Left forelimb (tissue), 1 donor: ENCODE data around the gene SLC39A8.

ENCODE experiments used
- DNase-seq: peaks from one replicate; pipeline ENCODE4 v3.0.0-alpha.2; 2018; ENCODE audit warnings: low spot score

The SLC39A8 gene

GRCh38 chr4:102341201-102341600 lies 4.1 kb downstream of the SLC39A8 start:
- no peak for DNase-seq

DNA sequence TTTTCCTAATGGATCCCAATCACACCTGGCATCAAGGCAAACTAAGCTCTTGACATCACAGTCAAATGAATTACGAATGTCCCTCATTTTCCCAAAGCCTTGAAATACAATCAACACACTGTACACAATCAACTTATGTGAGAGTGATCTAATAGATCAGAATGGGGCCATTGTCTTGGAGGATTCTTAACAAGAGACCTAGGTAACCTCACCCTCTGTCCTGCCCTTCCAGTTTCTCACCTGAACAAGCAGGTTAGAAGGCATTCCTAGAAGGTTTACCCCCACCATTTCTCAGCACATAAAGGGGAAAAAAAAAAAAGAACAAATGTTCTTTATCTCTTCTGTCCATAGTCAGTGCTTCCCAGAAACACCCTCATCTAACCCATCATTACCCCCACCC lies 6.3 kb downstream of the SLC39A8 start:
- DNase-seq, result no peak

DNA sequence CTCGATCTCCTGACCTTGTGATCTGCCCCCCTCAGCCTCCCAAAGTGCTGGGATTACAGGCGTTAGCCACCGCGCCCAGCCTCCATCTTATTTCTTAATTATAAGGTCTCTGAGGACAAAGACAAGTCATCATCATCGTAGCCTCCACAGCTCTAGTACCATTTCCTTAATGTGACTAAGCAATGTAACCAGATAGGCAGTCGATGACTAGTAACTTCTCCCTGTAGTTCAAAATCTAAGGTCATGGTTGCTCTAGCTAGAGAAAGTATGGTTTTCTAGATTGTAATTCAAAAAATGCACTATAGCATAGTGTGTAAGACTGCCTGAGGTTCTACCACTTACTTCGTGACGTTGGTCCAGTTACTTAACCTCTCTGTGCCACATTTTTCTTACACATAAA lies 6.9 kb downstream of the SLC39A8 start:
- no peak for DNase-seq

GRCh38 chr4:102335616-102336015 lies 9.7 kb downstream of the SLC39A8 start:
- no peak for DNase-seq

DNA sequence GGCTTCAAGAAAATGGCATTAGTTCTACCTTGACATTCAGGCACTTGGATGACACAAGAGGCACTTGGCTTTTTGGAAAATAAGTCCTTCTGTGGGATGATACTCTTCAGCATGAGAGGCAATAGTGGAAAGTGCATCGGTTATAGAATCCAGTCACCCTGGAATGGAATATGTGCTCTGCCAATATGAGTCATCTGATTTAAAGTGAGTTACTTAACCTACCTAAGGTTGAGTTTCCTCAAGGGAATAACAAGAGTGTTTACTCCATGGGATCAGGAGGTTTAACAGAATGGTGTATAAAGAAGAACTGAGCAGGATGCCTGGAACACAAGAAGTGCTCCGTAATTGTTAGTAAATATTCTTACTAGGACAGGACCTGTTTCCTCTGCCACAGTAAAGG lies 10.7 kb downstream of the SLC39A8 start:
- no peak for DNase-seq

GRCh38 chr4:102333787-102334186 lies 11.5 kb downstream of the SLC39A8 start:
- DNase-seq, result no peak

DNA sequence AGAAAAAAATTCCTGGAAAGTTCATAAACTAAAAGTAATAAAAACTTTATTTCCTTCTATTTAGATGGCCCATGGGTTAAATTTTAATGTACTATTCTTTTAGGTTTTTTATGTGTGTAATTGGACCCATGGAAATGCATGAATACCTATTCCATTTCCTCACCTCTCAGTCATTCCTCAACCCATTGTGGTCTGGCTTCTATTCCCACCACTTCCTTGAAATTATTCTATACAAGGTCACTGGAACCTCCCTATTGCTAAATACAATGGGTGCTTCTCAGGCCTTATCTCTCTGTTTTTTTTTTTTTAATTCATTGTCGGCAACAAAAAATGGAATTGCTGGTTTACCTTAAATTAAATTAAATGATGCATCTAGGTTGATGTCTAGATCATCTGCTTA lies 17.2 kb downstream of the SLC39A8 start:
- no peak for DNase-seq

DNA sequence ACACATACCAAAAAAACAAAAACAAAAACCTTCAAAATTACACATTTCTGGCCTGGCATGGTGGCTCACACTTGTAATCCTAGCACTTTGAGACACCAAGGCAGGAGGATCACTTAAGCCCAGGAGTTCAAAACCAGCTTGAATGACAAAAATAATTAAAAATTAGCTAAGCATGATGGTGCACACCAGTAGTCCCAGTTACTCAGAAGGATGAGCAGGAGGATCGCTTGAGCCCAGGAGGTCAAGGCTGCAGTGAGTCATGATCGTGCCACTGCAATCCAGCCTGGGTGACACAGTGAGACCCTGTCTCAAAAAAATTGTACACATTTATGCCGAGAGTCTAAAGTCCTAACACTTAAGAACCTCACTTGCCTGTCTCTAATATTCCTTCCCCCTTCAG lies 18.3 kb downstream of the SLC39A8 start:
- no peak for DNase-seq

- DNase-seq, result no peak
These were observed 20.6 kb downstream of the SLC39A8 start for GRCh38 chr4:102324730-102325129.

DNA sequence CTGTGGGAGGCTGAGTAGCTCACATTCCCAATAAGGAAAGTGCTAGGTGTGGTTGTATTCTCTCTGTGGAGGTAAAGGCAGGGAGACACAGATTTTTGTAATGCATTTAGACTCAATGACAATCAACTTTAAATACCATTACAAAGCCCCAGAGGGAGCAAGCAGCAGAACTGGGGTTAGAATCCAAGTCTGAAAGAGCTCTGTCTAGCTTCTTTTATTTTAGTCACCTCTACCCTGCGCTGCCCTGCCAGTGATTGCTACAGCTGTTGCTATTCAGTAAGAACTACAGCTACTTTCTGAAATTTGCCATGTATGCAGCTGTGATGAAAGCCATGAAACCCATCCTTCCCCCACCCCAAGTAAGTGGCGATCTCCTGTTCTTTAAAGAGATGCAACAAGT lies 22.5 kb downstream of the SLC39A8 start:
- no peak for DNase-seq

DNA sequence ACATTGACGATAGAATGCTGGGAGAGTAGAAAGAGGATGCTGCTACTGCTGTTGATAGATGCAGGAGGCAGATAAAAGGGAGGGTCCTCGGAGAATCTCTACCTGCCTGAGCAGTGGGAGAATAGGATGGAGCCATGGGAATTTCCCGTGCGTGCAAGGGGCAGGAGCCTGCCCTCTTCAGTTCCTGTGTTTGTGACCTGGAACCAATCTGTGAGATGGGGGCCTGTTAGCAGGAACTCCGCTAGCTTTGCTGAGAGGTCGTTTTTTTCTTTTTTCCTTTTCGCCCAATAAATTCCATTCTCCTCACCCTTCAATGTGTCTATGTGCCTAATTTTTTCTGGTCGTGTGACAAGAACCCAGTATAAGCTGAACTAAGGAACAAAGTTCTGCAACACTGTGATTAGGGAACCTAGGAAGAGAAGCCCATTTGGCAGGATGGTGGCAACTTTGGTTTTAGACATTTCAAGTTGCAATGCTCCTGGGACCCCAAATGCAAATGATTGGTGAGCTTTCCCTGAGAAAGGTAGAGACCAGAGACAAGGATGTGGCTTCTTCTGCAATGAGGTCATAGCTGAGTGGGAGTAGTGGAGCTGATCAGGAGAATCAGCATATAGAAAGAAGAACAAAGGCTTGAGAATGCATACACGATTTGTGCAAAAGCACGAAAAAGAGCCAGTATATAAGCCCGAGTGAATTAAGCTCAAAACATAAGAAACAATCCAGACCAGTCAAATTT lies 23.9 kb downstream of the SLC39A8 start:
- DNase-seq, result no peak

GRCh38 chr4:102319594-102319993 lies 25.7 kb downstream of the SLC39A8 start:
- DNase-seq, result no peak

GRCh38 chr4:102318526-102318925 lies 26.8 kb downstream of the SLC39A8 start:
- no peak for DNase-seq

DNA sequence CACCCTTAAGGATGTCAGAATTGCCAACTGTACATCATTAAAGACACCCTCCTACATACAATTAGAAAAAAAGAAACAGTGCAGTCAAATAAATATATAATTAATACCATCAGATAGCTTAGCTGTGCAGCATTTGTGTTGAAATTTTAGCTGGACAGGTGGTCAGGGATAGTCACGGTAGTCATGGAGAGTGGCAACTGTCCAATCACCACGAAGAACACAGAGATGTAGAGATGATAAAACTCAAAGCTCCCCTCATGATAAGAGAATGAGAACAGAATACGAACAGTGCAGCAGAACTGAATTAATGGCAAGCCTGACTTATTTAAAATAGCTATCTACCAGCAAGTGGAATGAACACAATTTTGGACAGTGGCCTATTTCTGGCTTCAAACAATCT lies 27.2 kb downstream of the SLC39A8 start:
- DNase-seq, result no peak

DNA sequence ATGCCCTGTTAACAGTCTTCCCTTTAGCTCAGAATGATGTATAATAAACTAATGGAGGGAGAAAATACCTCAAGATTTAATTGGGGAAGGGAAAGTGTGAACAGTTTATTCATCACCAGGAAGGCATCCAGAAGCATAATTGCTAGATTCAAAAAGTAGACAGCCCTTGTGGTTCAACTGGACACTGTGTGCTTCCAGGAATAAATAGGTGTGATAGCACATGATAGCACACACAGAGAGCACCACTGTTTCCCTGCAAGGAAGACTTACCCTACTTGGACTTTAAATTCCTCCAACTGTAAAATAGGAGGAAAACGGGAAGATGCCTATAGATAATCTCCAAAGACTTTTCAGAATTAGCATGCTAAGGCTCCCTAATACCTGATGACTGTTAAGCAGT lies 27.8 kb downstream of the SLC39A8 start:
- no peak for DNase-seq

GRCh38 chr4:102316585-102316984 lies 28.7 kb downstream of the SLC39A8 start:
- DNase-seq, result no peak

GRCh38 chr4:102315532-102315931 lies 29.8 kb downstream of the SLC39A8 start:
- DNase-seq, result no peak

DNA sequence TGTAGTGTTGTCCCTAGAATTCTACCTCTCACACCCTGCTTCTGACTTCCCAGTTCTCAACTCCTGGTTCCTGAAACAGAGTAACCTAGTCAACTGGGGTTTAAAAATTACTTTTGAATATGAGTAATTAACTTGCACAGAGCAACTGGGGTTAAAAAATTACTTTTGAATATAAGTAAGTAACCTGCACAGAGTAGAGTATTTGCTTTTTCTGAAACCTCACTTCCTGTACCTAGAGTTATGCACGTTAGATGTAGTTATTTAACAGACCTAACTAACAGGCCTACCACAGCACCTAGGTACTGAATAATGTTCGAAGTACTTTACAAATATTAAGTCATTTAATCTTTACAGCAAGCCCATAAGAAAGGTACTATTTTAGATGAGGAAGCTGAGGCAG lies 32.9 kb downstream of the SLC39A8 start:
- DNase-seq, result no peak

DNA sequence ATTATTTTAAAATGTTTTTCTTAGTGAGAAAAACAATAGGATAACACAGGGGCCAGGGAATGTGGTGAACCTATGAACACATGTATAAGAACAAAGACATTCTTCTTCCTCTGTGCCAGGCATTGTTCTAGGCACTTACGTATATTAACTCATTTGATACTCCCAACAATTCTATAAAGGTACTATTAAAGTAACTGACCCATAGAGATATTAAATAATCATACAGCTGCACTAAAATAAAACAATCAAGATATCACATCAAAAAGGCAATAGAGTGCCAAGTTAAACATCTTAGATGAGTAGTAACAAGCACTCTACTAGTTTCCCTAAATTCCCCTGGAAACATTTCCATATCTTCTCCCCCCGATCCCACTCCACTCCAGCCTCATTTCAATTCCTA lies 33.4 kb downstream of the SLC39A8 start:
- DNase-seq, result no peak

GRCh38 chr4:102311407-102311806 lies 33.9 kb downstream of the SLC39A8 start:
- DNase-seq, result no peak

DNA sequence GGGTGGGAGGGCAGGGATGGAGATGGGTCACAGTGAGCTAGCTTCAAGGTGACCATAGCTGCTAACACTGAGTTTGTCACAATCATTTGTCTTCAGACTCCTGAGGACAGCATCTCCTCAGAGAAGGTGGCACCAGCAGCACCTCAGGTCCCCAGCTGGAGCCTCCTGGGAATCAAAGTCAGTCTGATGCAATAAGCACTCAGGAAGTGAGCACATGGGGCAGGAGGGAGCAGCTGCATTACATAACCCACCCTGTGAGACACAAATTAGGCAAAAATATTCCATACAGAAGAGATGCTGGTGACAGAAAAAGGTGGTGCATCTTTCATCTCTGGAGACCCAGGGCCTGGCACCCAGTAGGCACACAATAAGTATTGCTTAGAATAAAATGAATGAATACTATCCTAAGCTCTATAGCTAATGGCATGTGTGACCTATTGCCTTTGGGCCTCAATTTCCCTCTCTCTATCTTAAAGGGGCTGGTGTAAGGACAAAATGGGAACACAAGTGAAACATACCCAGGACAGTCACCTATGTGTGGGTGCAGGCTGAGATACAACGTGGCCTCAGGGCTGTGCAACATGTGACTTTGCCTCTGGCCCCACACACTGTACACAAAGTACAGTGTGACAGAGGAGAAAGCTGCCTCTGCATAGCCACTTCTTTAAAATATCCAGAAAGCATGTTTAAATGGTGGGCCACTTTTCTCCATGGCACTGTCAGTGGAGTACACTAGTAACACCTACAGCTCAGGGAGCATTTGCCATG lies 37.1 kb downstream of the SLC39A8 start:
- no peak for DNase-seq

DNA sequence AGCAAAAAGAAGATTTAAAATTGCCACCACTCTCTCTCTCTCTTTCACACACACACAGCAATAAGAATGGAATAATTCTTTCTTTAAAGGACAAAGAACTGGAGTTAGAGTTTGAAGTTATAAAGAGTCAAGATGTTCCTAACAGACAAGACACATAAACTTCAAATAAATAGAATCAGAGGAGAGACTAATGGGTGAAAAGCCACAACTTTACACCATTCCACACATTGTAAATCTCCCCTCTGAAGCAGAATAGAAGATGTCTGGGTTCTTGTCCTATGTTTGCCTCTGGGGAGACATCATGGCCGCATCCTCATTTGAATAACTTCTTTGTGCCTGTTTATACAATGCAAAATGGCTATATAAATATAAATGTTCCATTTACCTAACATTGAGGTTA lies 39.6 kb downstream of the SLC39A8 start:
- DNase-seq, result no peak

- no peak for DNase-seq
These were observed 42.5 kb downstream of the SLC39A8 start for GRCh38 chr4:102302762-102303161.

DNA sequence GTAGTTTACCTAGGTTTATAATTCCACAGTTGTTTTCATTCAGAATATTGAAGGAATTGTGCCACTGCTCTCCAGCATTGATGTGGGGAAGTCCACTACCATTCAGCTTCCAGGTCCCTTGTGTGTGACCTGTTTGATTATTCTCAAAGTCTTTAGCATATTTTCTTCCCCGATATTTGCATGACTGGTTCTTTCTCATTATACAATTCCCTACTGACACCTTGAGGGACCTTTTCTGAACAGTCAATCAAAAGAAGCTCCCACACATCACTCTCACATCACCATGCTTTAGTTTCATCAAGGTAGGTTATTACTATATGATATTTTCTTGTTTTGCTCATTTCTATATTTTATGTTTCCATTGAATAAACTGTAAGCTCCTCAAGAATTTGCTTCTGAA lies 44.1 kb downstream of the SLC39A8 start:
- DNase-seq, result no peak
